ENCODE data around the gene LRRC3.

The LRRC3 gene

DNA sequence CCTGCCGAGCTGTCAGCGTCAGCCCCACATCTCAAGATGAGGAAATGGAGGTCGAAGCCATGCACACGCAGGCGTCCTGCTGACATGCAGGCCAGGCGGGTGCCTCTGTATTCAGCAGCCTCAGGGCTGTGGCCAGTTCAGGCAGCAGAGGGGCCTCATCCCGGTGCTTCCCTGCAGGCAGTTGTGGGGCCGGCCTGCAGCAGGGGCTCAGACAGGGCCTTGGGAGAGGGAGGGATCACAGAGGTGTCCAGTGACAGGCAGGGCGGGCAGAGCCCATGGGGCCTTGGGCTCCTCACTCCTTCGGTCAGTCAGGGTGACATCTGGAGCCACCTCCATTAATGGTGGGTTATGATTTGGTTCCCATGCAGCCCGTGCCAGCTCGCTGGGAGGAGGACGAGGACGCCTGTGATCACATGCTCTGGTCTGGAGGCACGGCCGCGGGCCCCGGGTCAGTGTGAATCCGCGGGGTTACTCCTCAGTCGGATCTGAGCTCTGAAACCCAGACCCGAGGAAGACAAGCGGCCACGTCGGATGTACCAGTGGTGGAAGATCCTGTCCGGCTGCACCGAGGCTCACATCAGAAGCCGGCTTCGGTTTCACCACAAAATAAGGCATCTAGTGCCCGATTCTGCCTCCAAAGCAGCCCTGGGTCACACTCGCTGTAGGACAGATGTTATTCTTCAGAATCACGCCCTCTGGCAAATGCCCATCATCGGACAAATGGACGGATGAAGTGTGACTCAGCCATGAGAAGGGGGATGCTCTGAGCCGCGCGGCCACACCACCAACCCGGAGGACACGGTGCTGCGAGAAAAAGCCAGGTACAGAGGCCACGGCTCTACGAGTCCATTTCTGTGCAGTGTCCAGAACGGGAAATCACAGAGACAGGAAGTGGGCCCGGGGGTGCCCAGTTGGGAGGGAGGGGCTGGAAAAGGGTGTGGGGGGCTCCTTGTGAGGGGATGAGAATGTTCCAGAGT, 51.3 kb downstream of the LRRC3 start:
- Mint-ChIP-seq H3K4me1 (no peaks in the 10 kb centered on the region), H3K9me3 (no peaks in the 10 kb centered on the region)
- no peak for ATAC-seq (replicated peaks; ENCODE audit: extremely low read depth, poor library complexity, severe bottlenecking)

DNA sequence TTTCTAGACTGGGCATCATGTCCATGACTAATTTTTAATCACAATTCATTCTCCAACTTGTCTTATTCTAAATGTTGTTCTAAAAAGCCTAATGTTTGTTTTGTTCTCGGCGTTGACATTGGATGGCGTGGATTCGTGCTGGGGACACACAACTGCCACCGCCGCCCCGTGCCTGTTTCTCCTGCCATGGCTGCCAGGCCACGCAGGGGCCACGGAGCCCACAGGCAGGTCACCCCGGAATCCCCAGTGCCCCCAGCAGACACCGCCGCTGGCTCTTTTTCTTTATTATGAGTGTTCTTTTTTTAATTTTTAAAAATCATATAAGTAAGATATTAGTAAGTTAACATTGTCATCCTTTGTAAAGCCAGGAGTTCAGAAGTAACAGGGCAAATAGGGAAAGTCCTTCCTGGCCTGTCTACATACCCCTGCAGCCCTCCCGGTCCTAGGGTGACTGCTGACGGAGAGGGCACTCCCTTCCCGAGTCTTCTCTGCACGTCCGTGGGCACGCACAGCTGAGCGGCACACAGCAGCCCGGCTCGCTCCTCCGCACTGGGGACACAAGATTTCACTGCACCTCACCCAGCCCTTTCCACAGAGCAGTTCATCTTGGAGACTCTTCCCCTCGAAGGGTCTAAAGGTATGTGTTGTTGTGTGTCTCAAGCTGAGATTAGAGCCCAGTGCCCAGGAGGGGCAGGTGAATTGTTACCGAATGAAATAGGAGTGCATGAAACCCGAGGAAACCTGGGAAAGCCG, 52.5 kb downstream of the LRRC3 start:
- H3K9me3 Mint-ChIP-seq, result no peaks in the 10 kb centered on the region
- DNase-seq (ENCODE audit: low spot score in 2 of 2), result no peak
- no peak for ATAC-seq (replicated peaks; ENCODE audit: extremely low read depth, poor library complexity, severe bottlenecking)
- no peaks in the 10 kb centered on the region for H3K4me1 Mint-ChIP-seq
- H3K4me3 Mint-ChIP-seq, result no peak overlapping the region
- no peaks in the 10 kb centered on the region for H3K27me3 Mint-ChIP-seq
- H3K27ac Mint-ChIP-seq (ENCODE audit: low read depth), result no peak overlapping the region
- no peaks in the 10 kb centered on the region for H3K36me3 Mint-ChIP-seq (ENCODE audit: insufficient read depth)

More for the DNA sequence above, 51.3 kb downstream of the LRRC3 start:
- no peak overlapping the region for H3K4me3 Mint-ChIP-seq
- H3K36me3 Mint-ChIP-seq (ENCODE audit: insufficient read depth), result no peaks in the 10 kb centered on the region
- H3K27ac Mint-ChIP-seq (ENCODE audit: low read depth), result no peak overlapping the region
- H3K27me3 Mint-ChIP-seq, result no peaks in the 10 kb centered on the region
- DNase-seq (ENCODE audit: low spot score in 2 of 2), result no peak

DNA sequence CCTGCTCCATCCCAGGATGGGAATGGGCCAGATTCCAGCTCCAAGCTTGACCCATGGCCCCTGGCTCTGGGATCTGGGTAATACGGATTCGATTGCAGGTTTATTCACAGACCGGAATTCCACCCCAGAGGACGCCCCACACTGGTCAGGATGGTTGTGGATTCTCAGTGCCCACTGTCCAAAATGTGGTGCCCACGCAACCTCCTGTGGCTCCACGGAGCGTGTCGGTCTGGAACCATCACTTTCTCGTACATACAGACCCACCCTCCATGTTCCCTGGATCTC, 53.1 kb downstream of the LRRC3 start:
- H3K4me3 Mint-ChIP-seq, result no peak overlapping the region
- DNase-seq (ENCODE audit: low spot score in 2 of 2) (no peak), ATAC-seq (replicated peaks; ENCODE audit: extremely low read depth, poor library complexity, severe bottlenecking) (no peak)
- no peaks in the 10 kb centered on the region for H3K27me3 Mint-ChIP-seq
- no peaks in the 10 kb centered on the region for H3K36me3 Mint-ChIP-seq (ENCODE audit: insufficient read depth)
- no peak overlapping the region for H3K27ac Mint-ChIP-seq (ENCODE audit: low read depth)
- H3K9me3 Mint-ChIP-seq, result no peaks in the 10 kb centered on the region
- H3K4me1 Mint-ChIP-seq, result no peaks in the 10 kb centered on the region

DNA sequence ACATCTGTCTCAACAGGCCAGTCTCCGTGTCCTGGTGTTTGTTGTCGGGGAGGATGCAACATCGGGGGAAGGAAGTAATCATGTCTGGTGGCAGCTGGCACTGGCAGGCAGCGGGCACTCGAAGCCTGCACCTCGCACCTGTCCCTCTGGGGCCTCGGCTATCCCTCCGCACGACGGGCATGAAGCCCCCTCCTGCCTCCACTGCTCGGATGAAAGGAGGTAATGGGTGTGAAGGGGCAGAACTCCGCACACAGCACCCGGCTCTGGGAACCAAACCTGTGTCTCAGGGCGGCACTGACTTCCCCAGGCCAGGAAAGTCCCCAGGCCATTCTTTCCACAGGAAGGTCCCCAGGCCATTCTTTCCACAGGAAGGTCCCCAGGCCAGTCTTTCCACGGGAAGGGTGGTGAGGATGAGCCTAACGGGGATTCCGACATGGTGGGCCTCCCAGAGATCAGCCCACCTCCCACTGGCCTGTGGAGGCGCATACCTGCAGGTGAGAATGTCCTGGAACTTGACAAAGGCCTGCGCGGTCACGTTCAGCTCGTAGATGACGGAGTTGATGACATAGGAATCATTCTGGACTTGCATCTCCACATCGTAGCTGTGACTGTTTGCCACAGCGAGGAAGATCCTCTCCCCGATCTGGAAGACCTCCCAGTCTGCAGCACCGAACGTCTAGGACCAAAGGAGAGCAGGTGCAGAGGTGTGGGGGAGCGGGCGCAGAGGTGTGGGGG, 53.6 kb downstream of the LRRC3 start:
- no peaks in the 10 kb centered on the region for H3K9me3 Mint-ChIP-seq
- no peak overlapping the region for H3K27ac Mint-ChIP-seq (ENCODE audit: low read depth)
- ATAC-seq (replicated peaks; ENCODE audit: extremely low read depth, poor library complexity, severe bottlenecking) (no peak), DNase-seq (ENCODE audit: low spot score in 2 of 2) (no peak)
- no peaks in the 10 kb centered on the region for H3K27me3 Mint-ChIP-seq
- no peaks in the 10 kb centered on the region for H3K4me1 Mint-ChIP-seq
- no peak overlapping the region for H3K4me3 Mint-ChIP-seq
- H3K36me3 Mint-ChIP-seq (ENCODE audit: insufficient read depth), result no peaks in the 10 kb centered on the region

DNA sequence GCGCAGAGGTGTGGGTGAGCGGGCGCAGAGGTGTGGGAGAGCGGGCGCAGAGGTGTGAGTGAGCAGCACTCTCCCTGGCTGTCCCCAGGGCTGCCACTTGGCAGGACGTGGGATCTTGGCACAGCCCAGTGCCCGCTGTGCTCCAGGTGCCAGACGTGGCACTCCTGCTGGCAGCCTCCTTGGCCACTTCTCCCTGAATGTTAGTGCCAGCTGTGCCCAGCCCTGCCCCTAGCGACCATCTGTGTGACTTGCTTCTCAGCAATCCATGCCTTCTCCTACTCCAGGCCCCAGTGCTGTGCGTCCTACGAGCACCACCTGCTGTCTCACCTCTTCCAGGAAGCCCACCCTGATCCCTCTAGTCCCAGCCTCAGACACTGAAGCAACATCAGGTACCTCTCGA, 54.2 kb downstream of the LRRC3 start:
- H3K36me3 Mint-ChIP-seq (ENCODE audit: insufficient read depth), result no peaks in the 10 kb centered on the region
- H3K27me3 Mint-ChIP-seq, result no peaks in the 10 kb centered on the region
- DNase-seq (ENCODE audit: low spot score in 2 of 2) (no peak), ATAC-seq (replicated peaks; ENCODE audit: extremely low read depth, poor library complexity, severe bottlenecking) (no peak)
- no peaks in the 10 kb centered on the region for H3K4me1 Mint-ChIP-seq
- no peak overlapping the region for H3K27ac Mint-ChIP-seq (ENCODE audit: low read depth)
- H3K9me3 Mint-ChIP-seq, result no peaks in the 10 kb centered on the region
- no peak overlapping the region for H3K4me3 Mint-ChIP-seq

DNA sequence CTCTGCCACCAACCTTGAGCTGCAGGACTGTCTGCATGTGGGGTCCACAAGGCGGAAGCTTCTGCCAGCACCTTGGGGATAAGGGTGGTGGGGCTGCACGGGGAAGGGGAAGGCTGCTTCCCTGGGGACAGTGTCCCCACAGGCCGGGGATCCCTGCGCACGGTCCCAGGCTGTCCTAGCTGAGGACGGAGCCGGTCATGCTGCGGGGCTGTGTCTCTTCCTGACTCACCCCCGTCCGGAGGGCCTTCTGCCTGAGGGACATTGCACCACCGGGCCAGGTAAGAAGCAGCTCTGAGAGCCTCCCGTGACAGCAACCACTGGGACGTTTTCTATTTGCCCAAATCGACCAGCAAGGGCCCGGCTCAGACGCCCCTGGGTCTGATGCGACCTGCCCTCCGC, 54.8 kb downstream of the LRRC3 start:
- DNase-seq (ENCODE audit: low spot score in 2 of 2) (no peak), ATAC-seq (replicated peaks; ENCODE audit: extremely low read depth, poor library complexity, severe bottlenecking) (no peak)
- Mint-ChIP-seq H3K9me3 (no peaks in the 10 kb centered on the region), H3K27me3 (no peaks in the 10 kb centered on the region), H3K4me3 (no peak overlapping the region), H3K36me3 (ENCODE audit: insufficient read depth) (no peaks in the 10 kb centered on the region), H3K4me1 (no peaks in the 10 kb centered on the region), H3K27ac (ENCODE audit: low read depth) (no peak overlapping the region)

DNA sequence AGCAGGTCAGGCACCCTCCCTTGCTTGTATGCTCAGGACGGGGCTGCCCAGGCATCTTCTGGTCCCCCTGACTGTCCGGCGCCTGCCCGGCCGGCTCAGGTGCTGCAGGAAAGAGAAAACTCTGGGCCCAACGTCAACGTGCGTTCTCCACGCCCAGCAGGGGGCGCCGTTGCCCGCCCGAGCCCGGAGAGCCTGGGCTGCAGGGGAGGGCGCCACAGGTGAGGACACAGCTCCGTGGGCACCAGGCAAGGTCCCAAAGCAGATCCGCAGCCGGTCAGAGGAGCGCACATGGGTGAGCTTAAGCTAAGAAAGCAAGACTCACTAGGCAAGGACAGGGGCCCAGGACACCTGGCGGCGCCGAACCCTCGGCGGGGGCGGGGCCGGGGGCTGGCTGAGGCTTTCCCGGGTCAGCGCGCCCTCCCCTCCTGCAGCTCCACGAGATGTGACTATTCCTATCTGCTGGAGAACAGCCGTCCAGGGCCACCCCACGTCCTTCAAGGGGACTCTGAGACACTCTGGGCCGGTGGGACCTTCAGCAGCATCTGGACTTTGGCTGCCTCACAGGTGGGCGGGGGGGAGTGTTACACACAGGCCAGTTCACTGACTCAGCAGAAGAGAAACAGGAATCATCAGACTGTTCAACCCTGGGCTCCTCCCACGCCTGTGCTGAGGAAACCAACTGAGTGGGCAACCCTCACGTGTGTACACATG, 55.4 kb downstream of the LRRC3 start:
- ATAC-seq (replicated peaks; ENCODE audit: extremely low read depth, poor library complexity, severe bottlenecking) (peak; percentile 76), DNase-seq (ENCODE audit: low spot score in 2 of 2) (peak; percentile 69 to 79)
- H3K4me3 Mint-ChIP-seq, result peak overlapping the region; percentile 7
- no peaks in the 10 kb centered on the region for H3K36me3 Mint-ChIP-seq (ENCODE audit: insufficient read depth)
- H3K4me1 Mint-ChIP-seq, result no peaks in the 10 kb centered on the region
- H3K27ac Mint-ChIP-seq (ENCODE audit: low read depth), result no peak overlapping the region
- H3K9me3 Mint-ChIP-seq, result no peaks in the 10 kb centered on the region
- H3K27me3 Mint-ChIP-seq, result no peaks in the 10 kb centered on the region

DNA sequence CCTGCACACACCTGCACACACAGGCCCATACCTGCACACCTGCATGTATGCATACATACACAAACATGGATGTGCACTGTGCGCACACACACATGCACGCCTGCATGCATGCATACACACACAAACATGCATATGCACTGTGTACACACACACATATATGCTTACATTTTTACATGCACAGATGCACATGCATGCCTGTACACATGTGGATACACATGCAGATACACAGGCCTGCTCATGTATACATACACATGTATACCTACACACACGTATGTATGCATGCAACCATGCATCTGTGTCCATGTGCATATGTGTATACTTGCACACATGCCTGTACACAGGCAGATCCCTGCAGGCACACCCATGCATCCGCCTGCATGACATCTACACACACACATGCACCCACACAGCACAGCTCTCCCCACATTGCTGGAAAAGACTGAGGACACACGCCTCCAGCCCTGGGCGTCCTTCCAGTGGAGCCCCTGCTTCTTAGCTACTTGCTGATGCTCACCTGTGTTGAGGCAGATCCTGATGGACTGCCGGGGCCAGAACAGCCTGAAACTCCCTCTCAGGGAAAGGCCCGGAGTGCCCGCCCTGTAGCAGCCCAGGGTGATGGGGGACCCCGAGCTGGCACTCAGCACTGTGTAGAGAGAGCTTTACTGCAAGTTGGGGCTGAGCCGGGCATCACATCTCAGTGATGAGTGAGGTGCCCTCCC, 56.1 kb downstream of the LRRC3 start:
- DNase-seq (ENCODE audit: low spot score in 2 of 2) (no peak), ATAC-seq (replicated peaks; ENCODE audit: extremely low read depth, poor library complexity, severe bottlenecking) (no peak)
- Mint-ChIP-seq H3K27me3 (no peaks in the 10 kb centered on the region), H3K27ac (ENCODE audit: low read depth) (peak overlapping the region; percentile 68), H3K9me3 (no peaks in the 10 kb centered on the region), H3K4me3 (peak overlapping the region; percentile 7), H3K4me1 (no peaks in the 10 kb centered on the region), H3K36me3 (ENCODE audit: insufficient read depth) (no peaks in the 10 kb centered on the region)

Data from central memory CD8-positive, alpha-beta T cell (primary cell).